GM23248 (cell line): ENCODE results near the gene SWAP70. TPM values are rescaled to one million over a fixed set of nuclear protein-coding genes. Genes with fewer than 3 reads are reported as not detected.

Source experiments
- DNase-seq: peaks from one replicate; pipeline ENCODE4 v3.0.0-alpha.2; 2015
- H2AFZ ChIP-seq: fragments of 200-600 bp; sonication (generic); 2 replicates; pipeline ENCODE4 v1.6.1; 2016; ENCODE audit warnings: antibody characterized with exemption
- H3F3A ChIP-seq: fragments of 200-600 bp; sonication (generic); 2 replicates; pipeline ENCODE4 v1.6.1; 2016; ENCODE audit warnings: mild to moderate bottlenecking, antibody characterized with exemption, mixed run types; ENCODE audit not compliant: insufficient read depth
- H3K27ac ChIP-seq: fragments of 200-600 bp; sonication (generic); 2 replicates; pipeline ENCODE4 v1.5.1; 2016; ENCODE audit warnings: mild to moderate bottlenecking
- H3K27me3 ChIP-seq: fragments of 200-600 bp; sonication (generic); replicated peaks from 2 replicates; pipeline ENCODE4 v1.6.1; 2016; ENCODE audit warnings: mild to moderate bottlenecking; ENCODE audit not compliant: insufficient read depth
- H3K36me3 ChIP-seq: fragments of 200-600 bp; sonication (generic); 2 replicates; pipeline ENCODE4 v1.6.1; 2016; ENCODE audit warnings: low read depth, mild to moderate bottlenecking
- H3K4me1 ChIP-seq: fragments of 200-600 bp; sonication (generic); 2 replicates; pipeline ENCODE4 v1.6.1; 2016; ENCODE audit warnings: mild to moderate bottlenecking; ENCODE audit not compliant: insufficient read depth
- H3K4me2 ChIP-seq: fragments of 200-600 bp; sonication (generic); one replicate; pipeline ENCODE4 v1.6.1; 2016; ENCODE audit warnings: mild to moderate bottlenecking; ENCODE audit not compliant: unreplicated experiment
- H3K4me3 ChIP-seq: fragments of 200-600 bp; sonication (generic); 2 replicates; pipeline ENCODE4 v1.5.1; 2016; ENCODE audit warnings: mild to moderate bottlenecking
- H3K79me2 ChIP-seq: fragments of 200-600 bp; sonication (generic); 2 replicates; pipeline ENCODE4 v1.6.1; 2016; ENCODE audit warnings: mild to moderate bottlenecking; ENCODE audit not compliant: insufficient read depth
- H3K9ac ChIP-seq: fragments of 200-600 bp; sonication (generic); 2 replicates; pipeline ENCODE4 v1.6.1; 2016; ENCODE audit warnings: mild to moderate bottlenecking
- H3K9me2 ChIP-seq: fragments of 200-600 bp; sonication (generic); 2 replicates; pipeline ENCODE4 v1.6.1; 2016; ENCODE audit warnings: mixed run types, mild to moderate bottlenecking, moderate library complexity; ENCODE audit not compliant: insufficient read depth
- H3K9me3 ChIP-seq: fragments of 200-600 bp; sonication (generic); one replicate; pipeline ENCODE4 v1.6.1; 2017; ENCODE audit warnings: low read depth
- H4K20me1 ChIP-seq: fragments of 200-600 bp; sonication (generic); 2 replicates; pipeline ENCODE4 v1.6.0; 2016; ENCODE audit not compliant: insufficient read depth
- EZH2 ChIP-seq: fragments of 200-600 bp; sonication (generic); IDR thresholded peaks from 2 replicates; pipeline ENCODE4 v1.6.1; 2018; ENCODE audit warnings: antibody characterized with exemption, mild to moderate bottlenecking; ENCODE audit not compliant: insufficient read depth, poor library complexity, severe bottlenecking
- EZH2phosphoT487 ChIP-seq: fragments of 200-600 bp; sonication (generic); IDR thresholded peaks from 2 replicates; pipeline ENCODE4 v1.6.1; 2018; ENCODE audit warnings: antibody characterized with exemption, moderate library complexity, mild to moderate bottlenecking, low read depth; ENCODE audit not compliant: insufficient read depth
- WGBS, 2 experiments: methylation state at CpG; one replicate each; pipeline ENCODE4 v1.1.6; 2015 to 2017; ENCODE audit warnings: low lambda C conversion rate in 2 of 2, low coverage in 1 of 2; ENCODE audit errors: missing lambda C conversion rate in 2 of 2; 5-methylcytosine and 5-hydroxymethylcytosine counted together
- in situ Hi-C: fragments of 300-500 bp; cut with MboI; formaldehyde crosslinking; loops from 2 replicates; pipeline ENCODE4 v1.15.0; 2020
- polyA plus RNA-seq: library from polyadenylated mRNA; unstranded; fragments of >200 nt; fragmentation: Nextera tagmentation; extraction: Ambion mirVana; gene quantifications from 2 replicates; pipeline ENCODE4 v1.2.1, GENCODE V29; 2016
- total RNA-seq: library from RNA; depleted of rRNA; stranded (reverse); fragments of >200 nt; shearing (Covaris generic); gene quantifications from 2 replicates; pipeline ENCODE4 v1.2.3, GENCODE V29; 2014

Gene SWAP70
- total and polyA plus RNA-seq, 2 experiments from 2014 or later: 46.4 to 73.3 TPM

DNA sequence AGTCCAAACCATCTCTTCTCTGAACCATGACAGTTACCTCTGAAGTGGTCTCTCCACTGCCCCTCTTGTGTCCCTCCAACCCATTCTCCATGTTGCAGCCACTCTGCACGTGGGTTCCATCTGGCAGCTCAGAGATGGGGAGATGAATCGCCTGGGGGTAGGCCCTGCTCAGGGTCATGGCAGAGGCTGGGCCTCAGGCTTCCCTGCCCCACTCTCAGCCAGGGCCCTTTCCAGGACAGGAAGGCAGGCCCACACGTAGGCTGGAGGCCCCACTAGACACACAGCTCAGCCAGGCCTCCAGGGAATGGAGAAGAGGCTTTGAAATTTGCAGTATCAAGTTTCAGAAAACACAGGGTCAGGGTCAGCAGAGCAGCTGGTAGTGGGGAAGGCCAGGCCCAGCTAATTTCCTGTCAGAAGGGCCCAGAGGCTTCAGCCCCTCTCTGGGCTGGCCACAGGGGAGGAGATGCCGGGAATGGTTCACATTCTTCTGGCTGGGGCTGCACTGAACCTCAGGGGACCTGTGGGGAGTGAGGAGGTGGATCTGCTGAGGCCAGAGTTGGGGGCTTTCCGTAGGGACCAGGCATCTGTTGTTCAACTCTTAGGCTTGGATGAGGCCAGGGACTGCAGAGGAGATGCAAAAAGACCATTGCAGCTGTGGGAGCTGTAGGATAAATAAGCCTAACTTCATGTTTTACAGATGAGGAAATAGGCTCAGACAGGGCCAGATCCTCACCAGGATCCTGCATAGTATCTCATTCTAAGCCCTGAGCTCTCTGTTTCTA lies 101.6 kb downstream of the SWAP70 start:
- TF ChIP-seq EZH2 (no peak), EZH2phosphoT487 (no peak)

DNA sequence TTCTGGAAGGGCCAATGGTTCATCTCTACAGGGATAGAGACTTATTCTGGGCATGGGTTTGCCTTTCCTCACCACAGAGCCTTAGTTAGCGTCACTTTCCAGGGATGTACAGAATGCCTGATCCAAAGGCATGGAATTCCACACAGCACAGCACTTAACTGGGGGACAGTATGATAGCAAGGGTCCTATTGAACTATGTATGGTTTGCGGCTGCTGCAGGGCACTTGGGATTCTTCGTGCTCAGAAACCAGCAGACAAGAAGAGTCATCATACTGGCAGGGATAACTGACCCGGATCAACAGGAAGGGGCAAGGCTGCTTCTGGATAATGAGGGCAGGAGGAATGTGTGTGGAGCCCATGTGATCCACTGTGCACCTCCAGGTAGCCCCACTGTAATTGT lies 105.7 kb downstream of the SWAP70 start:
- Histone ChIP-seq H3K9ac (no peak overlapping the region), H3K4me2 (no peak overlapping the region), H3K79me2 (no peaks in the 10 kb centered on the region), H3K9me3 (no peaks in the 10 kb centered on the region), H2AFZ (no peak overlapping the region), H4K20me1 (no peaks in the 10 kb centered on the region), H3K27ac (no peak overlapping the region), H3K27me3 (no peaks in the 10 kb centered on the region), H3K36me3 (no peaks in the 10 kb centered on the region), H3K4me3 (no peak overlapping the region), H3F3A (peaks cover 26% of the 10 kb centered on the region), H3K9me2 (no peaks in the 10 kb centered on the region), H3K4me1 (peaks cover 23% of the 10 kb centered on the region)
- TF ChIP-seq EZH2: no peak
- TF ChIP-seq EZH2phosphoT487: no peak
- no peak for DNase-seq
- in situ Hi-C loops: loop anchor here (10.0 kb wide), 1 partner anchor 205 kb away; no protein-coding TSS in a partner anchor
- 81 to 91% methylated on average over 4 of the region's 4 CpGs for WGBS, 2 experiments

More for the DNA sequence above, 101.6 kb downstream of the SWAP70 start:
- no peaks in the 10 kb centered on the region for H3K9me3 ChIP-seq
- in situ Hi-C loops: loop anchor here (10.0 kb wide), 1 partner anchor 209 kb away; no protein-coding TSS in a partner anchor
- no peak overlapping the region for H3K4me3 ChIP-seq
- peak; percentile 57 for DNase-seq
- H3K27me3 ChIP-seq: no peaks in the 10 kb centered on the region
- no peaks in the 10 kb centered on the region; the same call in 1 of the 2 replicates for H3K9me2 ChIP-seq
- H3K79me2 ChIP-seq: peaks cover 22% of the 10 kb centered on the region
- WGBS, 2 experiments: 39 to 45% methylated on average over 5 of the region's 5 CpGs
- no peaks in the 10 kb centered on the region for H4K20me1 ChIP-seq
- H3K36me3 ChIP-seq: no peaks in the 10 kb centered on the region
- peak overlapping the region; percentile 13; the same call in 1 of the 2 replicates for H2AFZ ChIP-seq
- H3K4me2 ChIP-seq: peak overlapping the region; percentile 62
- H3K9ac ChIP-seq: peak overlapping the region; percentile 50
- peaks cover 26% of the 10 kb centered on the region for H3F3A ChIP-seq
- peaks cover 34% of the 10 kb centered on the region for H3K4me1 ChIP-seq
- H3K27ac ChIP-seq: peak overlapping the region; percentile 82

DNA sequence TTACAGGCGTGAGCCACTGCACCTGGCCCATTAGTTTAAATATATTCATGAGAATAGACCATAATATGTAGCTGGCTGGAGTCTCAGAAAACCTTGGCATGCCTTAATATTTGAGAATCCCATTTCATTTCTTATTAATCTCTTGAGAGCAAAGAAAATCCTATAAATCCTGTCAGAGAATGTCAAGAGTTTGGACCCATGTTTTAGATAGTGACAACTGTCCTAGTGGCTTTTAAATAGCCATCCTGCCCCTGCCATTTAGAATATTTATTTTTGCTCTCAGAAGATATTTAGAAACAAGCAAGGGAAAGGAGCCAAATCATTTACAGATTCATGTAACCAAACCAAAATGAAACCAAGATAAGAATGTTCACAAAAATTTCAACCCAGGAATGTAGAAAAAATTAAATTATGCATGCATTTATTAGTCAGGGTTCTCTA lies 107.2 kb downstream of the SWAP70 start:
- 96 to 100% methylated on average over 1 of the region's 1 CpG for WGBS, 2 experiments
- Histone ChIP-seq H2AFZ (no peak overlapping the region), H3K27me3 (no peaks in the 10 kb centered on the region), H3K9me3 (no peaks in the 10 kb centered on the region), H3K79me2 (no peaks in the 10 kb centered on the region), H3F3A (peaks cover 27% of the 10 kb centered on the region), H3K36me3 (no peaks in the 10 kb centered on the region), H3K27ac (no peak overlapping the region), H3K4me3 (no peak overlapping the region), H4K20me1 (no peaks in the 10 kb centered on the region), H3K9ac (no peak overlapping the region), H3K4me2 (no peak overlapping the region), H3K9me2 (no peaks in the 10 kb centered on the region), H3K4me1 (peaks cover 23% of the 10 kb centered on the region)
- no peak for DNase-seq
- TF ChIP-seq EZH2phosphoT487 (no peak), EZH2 (no peak)
- in situ Hi-C loops: no loop called here

DNA sequence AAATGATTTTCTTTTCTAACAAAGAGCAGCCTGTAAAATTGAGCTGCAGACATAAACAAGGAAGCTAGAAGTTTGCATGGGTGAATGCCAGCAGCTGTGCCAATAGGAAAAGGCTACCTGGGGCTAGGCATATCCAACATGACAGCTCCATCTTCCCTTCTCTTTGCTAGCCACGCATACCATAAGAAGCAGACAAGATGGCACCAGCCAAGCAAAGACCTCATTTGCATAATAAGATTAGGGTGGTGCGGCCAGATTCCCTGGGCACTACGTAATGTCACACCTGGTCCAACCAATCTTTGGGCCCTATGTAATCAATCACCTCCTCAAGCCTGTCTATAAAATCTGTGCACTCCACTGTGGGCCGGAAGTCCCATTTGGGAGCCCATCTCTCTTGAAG lies 108.3 kb downstream of the SWAP70 start:
- in situ Hi-C loops: no loop called here
- Histone ChIP-seq H3K9me2 (no peaks in the 10 kb centered on the region), H3K79me2 (no peaks in the 10 kb centered on the region; the same call in 1 of the 2 replicates), H4K20me1 (no peaks in the 10 kb centered on the region), H3K4me1 (peaks cover 31% of the 10 kb centered on the region), H3K27me3 (no peaks in the 10 kb centered on the region), H3K4me3 (no peak overlapping the region), H3K9ac (no peak overlapping the region), H3K36me3 (no peaks in the 10 kb centered on the region), H3F3A (peaks cover 34% of the 10 kb centered on the region), H3K9me3 (no peaks in the 10 kb centered on the region), H3K27ac (no peak overlapping the region), H2AFZ (no peak overlapping the region), H3K4me2 (no peak overlapping the region)
- TF ChIP-seq EZH2 (no peak), EZH2phosphoT487 (no peak)
- WGBS, 2 experiments: 90% methylated on average over 4 of the region's 4 CpGs
- no peak for DNase-seq
